NCI-H187 treated with DMSO at 0.1 percent for 48 hours (cell line): ENCODE measurements around the gene GOLGA8M.
"Not testable (repeated sequence)": the region's sequence is repeated elsewhere in the genome, so short reads cannot be mapped to it uniquely, and the experiment has no call there.

Experiments
- DNase-seq: peaks from one replicate; lab custom pipeline; 2025; lab: John Stamatoyannopoulos, UW

GOLGA8M gene

DNA sequence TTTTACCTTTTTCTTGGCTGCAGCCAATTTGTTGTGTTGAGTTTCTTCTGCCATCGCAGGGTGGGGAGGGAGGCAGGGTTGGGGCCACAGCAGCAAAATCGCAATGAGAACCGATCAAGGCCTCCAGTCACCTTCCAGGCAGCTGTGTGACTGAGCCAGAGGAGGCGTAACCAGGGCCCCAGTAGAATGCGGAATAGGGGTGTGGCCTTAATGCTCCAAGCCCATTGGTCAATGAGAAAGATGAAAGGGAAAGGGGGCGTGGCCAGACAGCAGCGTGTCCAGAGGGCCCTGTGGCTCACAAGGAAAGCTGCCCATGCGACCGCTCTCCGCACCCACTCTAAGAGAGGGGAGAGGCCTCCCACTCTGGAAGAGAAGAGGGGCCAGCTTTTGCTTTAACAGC lies at the start of gene GOLGA8M:
GOLGA8M (minus strand) TSS at position 152 of the 400 bp plus-strand sequence; CDS start at position 54, 98 bp downstream.
- not testable (repeated sequence) for DNase-seq

DNA sequence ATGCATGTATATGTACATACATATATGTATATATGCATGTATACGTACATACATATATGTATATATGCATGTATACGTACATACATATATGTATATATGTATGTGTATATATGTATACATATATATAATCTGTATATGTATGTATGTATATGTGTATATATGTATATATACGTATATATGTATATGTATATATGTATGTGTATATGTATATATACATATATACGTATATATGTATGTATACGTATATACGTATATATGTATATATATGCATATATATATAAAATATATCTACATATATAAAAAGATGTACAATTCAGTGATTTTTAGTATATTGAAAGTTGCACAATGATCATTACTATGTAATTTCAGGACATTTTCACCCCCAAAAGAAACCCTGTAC lies 30.7 kb upstream of the GOLGA8M start:
- DNase-seq = not testable (repeated sequence)

GRCh38 chr15:28738590-28739292 lies 26.5 kb upstream of the GOLGA8M start:
- DNase-seq = not testable (repeated sequence)

GRCh38 chr15:28738200-28738561 lies 26.0 kb upstream of the GOLGA8M start:
- not testable (repeated sequence) for DNase-seq

DNA sequence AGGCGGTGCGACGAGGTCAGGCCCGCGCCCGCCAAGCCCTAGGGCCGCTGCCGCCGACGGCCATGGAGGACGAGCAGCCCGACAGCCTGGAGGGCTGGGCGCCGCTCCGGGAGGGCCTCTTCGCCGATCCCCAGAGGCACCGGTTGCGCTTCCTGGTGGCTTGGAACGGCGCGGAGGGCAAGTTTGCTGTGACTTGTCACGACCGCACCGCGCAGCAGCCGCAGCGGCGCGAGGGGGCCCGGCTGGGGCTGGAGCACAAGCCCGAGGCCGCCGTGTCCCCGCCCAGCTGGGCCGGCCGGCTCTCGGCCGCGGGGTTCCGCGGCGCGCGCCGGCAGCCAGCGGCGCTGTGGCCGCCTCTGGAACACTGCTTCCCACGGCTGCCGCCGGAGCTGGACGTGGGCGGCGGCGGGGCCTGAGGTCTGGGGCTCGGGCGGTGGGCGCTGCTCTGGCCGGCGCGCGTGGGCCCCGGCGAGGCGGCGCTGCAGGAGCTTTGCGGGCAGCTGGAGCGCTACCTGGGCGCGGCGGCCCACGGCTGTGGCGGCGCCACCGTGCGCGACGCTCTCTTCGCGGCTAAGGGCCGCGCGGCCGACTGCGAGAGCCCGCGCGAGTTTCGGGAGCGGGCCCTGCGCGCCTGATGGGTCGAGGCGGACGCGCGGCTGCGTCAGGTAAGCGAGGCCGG lies 25.4 kb upstream of the GOLGA8M start:
- not testable (repeated sequence) for DNase-seq

GRCh38 chr15:28728061-28728460 lies 15.8 kb upstream of the GOLGA8M start:
- DNase-seq = not testable (repeated sequence)

- not testable (repeated sequence) for DNase-seq
Measured at GRCh38 chr15:28727026-28727425, 14.8 kb upstream of the GOLGA8M start.

- DNase-seq = no peak
Measured at GRCh38 chr15:28726102-28726501, 13.9 kb upstream of the GOLGA8M start.

- no peak for DNase-seq
Measured at GRCh38 chr15:28725556-28725955, 13.3 kb upstream of the GOLGA8M start.

DNA sequence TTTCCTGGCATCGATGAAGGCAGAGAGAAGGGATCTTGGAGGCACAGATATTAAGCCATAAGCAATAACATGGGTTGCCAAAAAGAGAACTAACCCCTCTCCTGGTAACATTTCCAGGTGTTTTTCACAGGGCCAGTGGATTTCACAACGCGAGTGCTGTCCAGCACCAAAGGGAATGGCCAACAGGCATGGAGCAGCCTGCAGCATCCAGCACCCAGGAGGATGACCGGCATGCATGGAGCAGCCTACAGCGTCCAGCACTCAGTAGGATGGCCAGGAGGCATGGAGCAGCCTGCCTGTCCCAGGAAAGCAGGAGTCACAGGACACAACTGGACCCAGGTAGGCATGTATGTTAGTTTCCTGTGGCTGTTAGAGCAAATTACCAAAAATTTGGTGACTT lies 11.8 kb upstream of the GOLGA8M start:
- DNase-seq = not testable (repeated sequence)

GRCh38 chr15:28719626-28720025 lies 7.4 kb upstream of the GOLGA8M start:
- not testable (repeated sequence) for DNase-seq

GRCh38 chr15:28718576-28718975 lies 6.4 kb upstream of the GOLGA8M start:
- DNase-seq = not testable (repeated sequence)

GRCh38 chr15:28714176-28714575 lies 2.0 kb upstream of the GOLGA8M start:
- not testable (repeated sequence) for DNase-seq

DNA sequence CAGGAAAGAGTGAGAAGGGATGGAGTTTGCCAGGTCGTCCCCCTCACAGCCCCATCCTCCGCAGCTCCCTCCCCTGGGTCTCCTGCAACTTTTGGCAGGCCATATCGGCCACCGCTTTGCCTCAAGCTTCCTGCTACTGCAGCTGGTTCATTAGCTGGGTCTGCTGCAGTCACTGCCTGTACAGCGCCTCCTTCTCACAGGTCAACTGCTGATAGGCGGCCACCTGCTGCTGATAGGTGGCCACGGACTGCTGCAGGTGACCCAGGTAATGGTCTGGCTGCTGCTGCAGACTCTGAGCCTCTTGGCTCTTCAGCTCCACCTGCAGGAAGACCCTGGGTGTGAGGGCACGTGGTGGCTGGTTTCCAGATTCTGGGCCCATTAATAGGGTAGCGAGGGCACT lies 8.3 kb downstream of the GOLGA8M start:
- not testable (repeated sequence) for DNase-seq

DNA sequence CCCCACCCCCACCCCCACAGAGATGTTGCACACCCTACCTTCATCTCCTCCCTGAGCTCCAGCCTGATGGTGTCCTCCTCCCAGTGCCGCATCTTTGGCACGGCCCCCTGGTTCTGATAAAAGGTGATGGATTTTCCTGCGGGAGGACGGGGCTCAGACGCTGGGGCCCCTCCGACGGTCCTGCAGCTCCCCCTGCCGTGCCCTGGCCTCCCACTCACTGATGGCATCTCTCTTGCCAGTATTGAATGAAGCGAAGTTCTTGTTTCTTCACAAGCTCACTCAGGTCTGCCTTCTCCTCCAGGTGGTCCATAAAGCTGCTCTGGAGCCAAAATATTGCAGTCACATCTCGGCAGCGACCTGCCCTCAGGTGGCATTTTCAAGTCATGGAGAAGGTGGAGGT lies 9.8 kb downstream of the GOLGA8M start:
- DNase-seq = not testable (repeated sequence)

DNA sequence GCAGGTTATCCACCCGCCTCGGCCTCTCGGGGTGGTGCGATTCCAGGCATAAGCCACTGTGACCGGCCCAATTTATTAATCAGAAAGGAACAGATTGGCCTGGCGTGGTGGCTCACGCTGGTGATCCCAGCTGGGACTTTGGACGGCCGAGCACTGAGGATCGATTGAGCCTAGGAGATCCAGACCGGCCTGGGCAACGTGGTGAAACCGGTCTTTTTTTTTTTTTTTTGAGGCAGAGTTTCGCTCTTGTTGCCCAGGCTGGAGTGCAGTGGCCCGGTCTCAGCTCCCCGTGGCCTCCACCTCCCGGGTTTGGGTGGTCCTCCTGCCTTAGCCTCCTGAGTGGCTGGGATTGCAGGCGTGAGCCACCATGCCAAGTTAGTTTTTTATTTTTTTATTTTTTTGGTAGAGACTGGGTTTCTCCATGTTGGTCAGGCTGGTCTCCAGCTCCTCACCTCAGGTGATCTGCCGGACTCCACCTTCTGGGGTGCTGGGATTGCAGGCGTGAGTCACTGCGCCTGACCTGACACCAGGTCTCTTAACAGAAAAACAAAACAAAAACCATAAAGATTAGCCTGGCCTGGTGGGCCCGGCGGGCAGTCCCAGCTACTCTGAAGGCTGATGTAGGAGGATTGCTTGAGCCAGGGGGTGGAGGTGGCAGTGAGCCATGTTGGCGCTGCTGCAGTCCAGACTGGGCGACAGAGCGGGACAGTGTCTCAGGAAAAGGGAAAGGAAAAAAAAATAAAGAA lies 18.0 kb downstream of the GOLGA8M start:
- not testable (repeated sequence) for DNase-seq

- DNase-seq = not testable (repeated sequence)
Measured at GRCh38 chr15:28693021-28693420, 19.2 kb downstream of the GOLGA8M start.

DNA sequence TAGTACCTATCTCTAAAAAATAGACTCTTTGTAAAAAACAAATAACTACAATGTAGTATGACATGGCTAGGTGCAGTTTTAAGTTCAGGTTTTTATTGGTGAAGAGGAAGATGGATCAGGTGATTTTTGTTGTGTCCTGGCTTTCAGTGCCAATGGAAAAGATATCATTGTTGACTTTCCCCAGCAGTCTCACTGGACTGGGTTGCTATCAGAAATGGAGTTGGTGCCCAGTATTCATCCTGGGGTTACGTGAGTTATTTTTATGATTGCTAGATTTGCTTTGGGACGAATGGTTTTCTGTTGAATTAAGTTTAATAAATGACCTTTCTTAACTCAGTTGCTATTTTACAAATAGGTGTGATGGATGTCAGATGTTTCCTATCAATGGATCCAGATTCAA lies 38.7 kb downstream of the GOLGA8M start:
- DNase-seq = not testable (repeated sequence)

DNA sequence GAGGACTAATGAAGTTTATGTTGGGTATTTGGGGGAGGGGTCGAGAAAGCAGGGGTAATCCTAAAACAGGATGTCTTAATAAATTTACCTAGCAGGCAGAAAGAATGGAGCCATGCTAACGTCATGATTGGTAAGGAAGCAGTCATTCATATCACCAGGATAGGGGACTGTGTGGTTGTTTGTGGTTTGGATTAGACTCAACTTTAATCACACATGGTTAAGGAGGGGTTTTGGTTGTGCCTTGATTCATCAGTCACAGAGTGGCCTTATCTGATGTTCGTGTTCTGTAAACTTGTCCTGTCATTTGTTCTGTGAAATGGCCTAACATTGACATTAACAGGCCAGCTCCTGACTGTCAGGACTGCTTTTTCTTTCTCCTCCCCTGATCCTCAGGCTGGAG lies 40.1 kb downstream of the GOLGA8M start:
- not testable (repeated sequence) for DNase-seq

DNA sequence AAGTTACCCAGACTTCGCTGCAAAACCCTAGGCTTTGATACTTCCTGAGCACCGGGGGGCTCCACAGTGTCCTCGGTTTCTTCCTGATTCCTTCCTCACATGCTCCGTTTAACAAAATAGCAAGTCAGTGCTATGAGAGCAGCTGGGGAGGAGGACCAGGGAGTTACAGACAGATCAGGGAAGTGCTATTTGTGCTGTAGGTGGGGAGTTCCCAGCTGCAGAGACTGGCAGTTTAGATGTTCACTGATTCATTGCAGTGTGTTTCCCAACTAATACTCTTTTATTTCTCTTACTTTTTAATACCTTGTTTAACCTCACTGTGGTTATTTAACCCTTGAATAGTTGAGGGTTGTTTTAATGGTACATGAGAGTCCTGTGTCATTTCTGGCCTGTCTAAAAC lies 45.8 kb downstream of the GOLGA8M start:
- not testable (repeated sequence) for DNase-seq

DNA sequence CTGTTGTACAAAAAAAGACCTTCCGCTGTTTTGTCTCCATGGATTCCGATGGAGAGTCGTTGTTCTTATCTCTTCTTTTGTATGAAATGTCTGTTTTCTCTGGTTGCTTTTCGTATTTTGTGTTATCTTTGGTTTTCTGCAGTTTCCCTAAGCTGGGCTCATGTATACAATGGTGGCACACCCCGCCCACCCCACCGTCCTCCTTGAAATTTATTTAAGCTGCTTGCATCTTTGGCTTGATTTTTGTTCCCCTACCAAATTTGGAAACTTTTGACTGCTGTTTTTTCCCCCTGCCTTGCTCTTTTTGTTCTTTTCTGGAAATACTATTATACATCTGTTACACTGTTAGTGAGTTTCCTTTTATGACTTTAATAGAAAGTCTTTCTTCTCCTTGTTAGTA lies 47.6 kb downstream of the GOLGA8M start:
- not testable (repeated sequence) for DNase-seq

DNA sequence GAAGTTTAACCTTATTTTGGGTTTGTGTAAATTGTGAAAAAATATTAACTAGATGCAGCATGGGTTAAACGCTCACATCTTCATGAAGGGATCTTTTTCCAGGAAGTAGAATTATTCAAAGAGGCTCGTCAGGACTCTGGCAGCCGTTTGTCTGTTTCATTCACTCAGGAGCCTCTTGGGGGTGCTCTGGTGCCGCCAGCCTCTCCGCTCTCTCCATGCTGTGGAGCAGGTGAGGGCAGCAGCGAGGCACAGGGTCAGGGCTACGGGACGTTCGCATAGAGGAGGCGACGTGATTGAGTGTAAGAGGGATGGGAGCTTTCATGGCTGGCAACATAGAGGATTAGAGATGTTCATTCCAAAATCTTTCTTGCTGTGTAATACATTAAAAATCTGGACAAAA lies 48.5 kb downstream of the GOLGA8M start:
- not testable (repeated sequence) for DNase-seq

DNA sequence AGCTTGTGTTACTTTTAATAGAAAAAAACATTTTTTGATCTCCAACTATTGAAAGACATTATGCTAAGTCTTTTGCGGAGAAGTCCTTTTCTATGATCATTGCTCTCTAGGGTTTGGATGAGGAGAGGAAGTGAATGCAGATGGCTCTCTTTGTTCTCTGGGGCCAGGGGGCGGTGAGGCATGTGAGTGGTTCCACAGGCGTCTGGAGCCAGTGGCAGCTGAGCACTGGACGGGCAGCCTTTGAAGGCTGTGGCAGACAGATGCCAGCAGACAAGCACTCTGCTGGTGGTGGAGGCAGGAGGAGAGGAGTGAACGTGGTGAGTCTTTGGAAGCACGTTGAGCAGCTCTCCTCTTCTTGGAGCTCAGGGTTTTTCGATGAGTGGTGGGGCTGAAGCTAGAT lies 51.5 kb downstream of the GOLGA8M start:
- not testable (repeated sequence) for DNase-seq
